PC-9 (cell line): ENCODE data around the gene NMNAT2.

Experiments
- EZH2 ChIP-seq: fragments of 200-600 bp; sonication (generic); IDR thresholded peaks from 2 replicates; pipeline ENCODE4 v1.8.0; 2017; ENCODE audit warnings: antibody characterized with exemption, low read depth
- TF ChIP-seq, protein P1 (sequence below): fragments of 200-600 bp; sonication (generic); conservative IDR thresholded peaks from 2 replicates; pipeline ENCODE4 v1.6.1; 2017; ENCODE audit warnings: mixed run types, antibody characterized with exemption, mild to moderate bottlenecking, moderate library complexity

- TF ChIP-seq, protein P1, sequence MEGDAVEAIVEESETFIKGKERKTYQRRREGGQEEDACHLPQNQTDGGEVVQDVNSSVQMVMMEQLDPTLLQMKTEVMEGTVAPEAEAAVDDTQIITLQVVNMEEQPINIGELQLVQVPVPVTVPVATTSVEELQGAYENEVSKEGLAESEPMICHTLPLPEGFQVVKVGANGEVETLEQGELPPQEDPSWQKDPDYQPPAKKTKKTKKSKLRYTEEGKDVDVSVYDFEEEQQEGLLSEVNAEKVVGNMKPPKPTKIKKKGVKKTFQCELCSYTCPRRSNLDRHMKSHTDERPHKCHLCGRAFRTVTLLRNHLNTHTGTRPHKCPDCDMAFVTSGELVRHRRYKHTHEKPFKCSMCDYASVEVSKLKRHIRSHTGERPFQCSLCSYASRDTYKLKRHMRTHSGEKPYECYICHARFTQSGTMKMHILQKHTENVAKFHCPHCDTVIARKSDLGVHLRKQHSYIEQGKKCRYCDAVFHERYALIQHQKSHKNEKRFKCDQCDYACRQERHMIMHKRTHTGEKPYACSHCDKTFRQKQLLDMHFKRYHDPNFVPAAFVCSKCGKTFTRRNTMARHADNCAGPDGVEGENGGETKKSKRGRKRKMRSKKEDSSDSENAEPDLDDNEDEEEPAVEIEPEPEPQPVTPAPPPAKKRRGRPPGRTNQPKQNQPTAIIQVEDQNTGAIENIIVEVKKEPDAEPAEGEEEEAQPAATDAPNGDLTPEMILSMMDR = no peak; the same call in 1 of the 2 replicates
- TF ChIP-seq EZH2 = no peak
Observed at GRCh38 chr1:183228347-183229220, 189.6 kb downstream of the NMNAT2 start.
